BJ (cell line): ENCODE results near the gene ARL2BP. TPM values are rescaled to one million over a fixed set of nuclear protein-coding genes. Genes with fewer than 3 reads are reported as not detected.

ENCODE experiments used
- CTCF ChIA-PET: fragments of 350-600 bp; formaldehyde crosslinking; extraction: SDS; loops from one replicate; lab custom pipeline; 2021; ENCODE audit warnings: antibody characterized with exemption, inconsistent platforms; lab: Yijun Ruan, JAX
- POLR2A ChIA-PET: fragments of 300-600 bp; sonication (Branson Sonifier 250); formaldehyde crosslinking; extraction: SDS; loops from one replicate; lab custom pipeline; 2021; ENCODE audit warnings: antibody characterized with exemption; lab: Charles Lee
- DNase-seq: peaks from one replicate; pipeline ENCODE4 v3.0.0-alpha.2; 2011; ENCODE audit warnings: low read depth
- H3K27me3 ChIP-seq: 2 replicates; pipeline ENCODE4 v1.6.0; 2011; ENCODE audit warnings: low read length; ENCODE audit not compliant: control insufficient read depth, insufficient read depth
- H3K36me3 ChIP-seq: 2 replicates; pipeline ENCODE4 v1.5.1; 2011; ENCODE audit warnings: low read length; ENCODE audit not compliant: control insufficient read depth, insufficient read depth
- H3K4me3 ChIP-seq: 2 replicates; pipeline ENCODE4 v1.5.1; 2011; ENCODE audit warnings: low read depth, mild to moderate bottlenecking, control low read depth, low read length
- polyA plus RNA-seq: library from polyadenylated mRNA; depleted of rRNA; stranded (reverse); fragments of >200 nt; gene quantifications from 2 replicates; pipeline ENCODE4 v1.2.3, GENCODE V29; 2011; rRNA removed
- TF ChIP-seq, protein P1 (sequence below): IDR thresholded peaks from 2 replicates; pipeline ENCODE4 v1.5.1; 2011; ENCODE audit warnings: low read depth, mild to moderate bottlenecking, control low read depth, inconsistent platforms, low read length, moderate library complexity; ENCODE audit not compliant: insufficient read depth

Gene ARL2BP
- polyA plus RNA-seq, 1 experiment = 69.5 TPM

DNA sequence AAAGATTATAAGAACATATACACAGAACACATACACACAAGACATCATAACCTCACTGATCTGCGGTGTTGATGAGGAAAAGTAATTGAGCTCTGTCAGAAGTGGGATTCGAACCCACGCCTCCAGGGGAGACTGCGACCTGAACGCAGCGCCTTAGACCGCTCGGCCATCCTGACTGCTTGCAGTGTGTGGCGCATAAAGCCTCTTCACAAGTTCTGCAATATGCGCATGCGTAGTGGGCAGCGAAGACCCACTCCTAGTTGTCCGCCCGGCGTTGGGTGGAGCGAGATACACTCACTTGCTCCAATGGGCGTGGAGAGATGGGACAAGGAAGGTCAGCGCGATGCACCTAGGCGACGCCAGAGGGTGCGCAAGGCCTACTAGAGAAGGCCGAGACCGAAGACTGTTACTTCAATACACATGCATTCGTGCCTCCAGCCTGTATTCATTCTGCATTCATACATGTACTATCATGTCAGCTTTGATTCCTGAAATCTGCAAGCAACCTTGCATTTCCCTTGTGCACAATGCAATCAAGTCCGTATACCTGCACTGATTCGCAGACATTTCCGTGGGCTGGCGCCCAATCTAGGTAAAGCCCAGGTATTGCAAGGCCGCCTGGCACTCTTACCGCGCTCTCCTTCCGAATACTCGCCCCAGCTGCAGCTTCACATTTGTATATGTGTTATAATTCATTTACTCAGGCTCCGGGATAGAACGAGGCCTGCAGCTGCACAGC is 55.5 kb downstream of the ARL2BP start:
- POLR2A ChIA-PET = no interaction called here
- no peaks in the 10 kb centered on the region for H3K36me3 ChIP-seq
- H3K4me3 ChIP-seq = peak overlapping the region; percentile 29
- peak; percentile 91 for DNase-seq
- CTCF ChIA-PET = interaction anchor here (0.6 to 17.2 kb wide), 36 partner anchors 8 to 253 kb away, joined by 3 to 461 read pairs (median 5); partner anchors contain the start of genes ARL2BP, CIAPIN1, COQ9 and CPNE2
- TF ChIP-seq, protein P1, sequence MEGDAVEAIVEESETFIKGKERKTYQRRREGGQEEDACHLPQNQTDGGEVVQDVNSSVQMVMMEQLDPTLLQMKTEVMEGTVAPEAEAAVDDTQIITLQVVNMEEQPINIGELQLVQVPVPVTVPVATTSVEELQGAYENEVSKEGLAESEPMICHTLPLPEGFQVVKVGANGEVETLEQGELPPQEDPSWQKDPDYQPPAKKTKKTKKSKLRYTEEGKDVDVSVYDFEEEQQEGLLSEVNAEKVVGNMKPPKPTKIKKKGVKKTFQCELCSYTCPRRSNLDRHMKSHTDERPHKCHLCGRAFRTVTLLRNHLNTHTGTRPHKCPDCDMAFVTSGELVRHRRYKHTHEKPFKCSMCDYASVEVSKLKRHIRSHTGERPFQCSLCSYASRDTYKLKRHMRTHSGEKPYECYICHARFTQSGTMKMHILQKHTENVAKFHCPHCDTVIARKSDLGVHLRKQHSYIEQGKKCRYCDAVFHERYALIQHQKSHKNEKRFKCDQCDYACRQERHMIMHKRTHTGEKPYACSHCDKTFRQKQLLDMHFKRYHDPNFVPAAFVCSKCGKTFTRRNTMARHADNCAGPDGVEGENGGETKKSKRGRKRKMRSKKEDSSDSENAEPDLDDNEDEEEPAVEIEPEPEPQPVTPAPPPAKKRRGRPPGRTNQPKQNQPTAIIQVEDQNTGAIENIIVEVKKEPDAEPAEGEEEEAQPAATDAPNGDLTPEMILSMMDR = peak; percentile 96
- H3K27me3 ChIP-seq = peaks cover 7% of the 10 kb centered on the region

DNA sequence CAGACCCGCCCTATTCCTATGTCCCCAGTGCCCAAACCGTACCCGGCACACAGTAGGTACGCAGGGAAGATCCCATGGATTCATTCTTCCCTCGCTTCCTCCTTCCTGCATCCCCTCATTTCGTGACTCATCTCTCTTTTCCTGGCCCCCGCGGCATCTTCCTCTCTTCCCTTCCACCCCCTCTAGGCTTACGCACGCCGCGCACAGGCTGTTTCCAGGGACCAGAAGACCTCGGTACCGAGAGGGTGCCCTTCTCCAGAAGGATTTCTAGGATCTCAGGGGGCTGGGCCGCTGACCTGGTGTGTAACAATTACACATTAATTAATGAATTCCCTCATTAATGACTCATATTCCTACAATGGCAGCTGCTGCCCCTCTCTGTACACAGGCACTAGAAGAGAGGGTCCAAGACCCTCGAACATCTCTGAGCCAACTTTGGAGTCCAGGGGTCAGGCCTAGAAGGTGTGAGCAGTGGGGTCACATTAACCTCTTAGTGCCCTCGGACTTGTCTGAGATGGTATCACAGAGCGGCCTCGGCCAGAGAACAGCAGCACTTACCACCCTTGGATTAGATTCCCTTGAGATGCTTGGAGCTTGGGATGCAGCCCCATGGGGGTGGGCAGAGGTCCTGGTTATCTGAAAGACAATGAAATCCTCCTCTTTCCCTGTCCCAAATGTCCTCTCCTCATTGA is 56.2 kb downstream of the ARL2BP start:
- DNase-seq = no peak
- Histone ChIP-seq H3K36me3 (no peaks in the 10 kb centered on the region), H3K27me3 (peaks cover 7% of the 10 kb centered on the region), H3K4me3 (no peak overlapping the region)
- POLR2A ChIA-PET = no interaction called here
- CTCF ChIA-PET = interaction anchor here (0.6 to 17.2 kb wide), 23 partner anchors 8 to 227 kb away, joined by 3 to 461 read pairs (median 5); partner anchors contain the start of genes ARL2BP, CIAPIN1, COQ9 and CPNE2
- TF ChIP-seq, protein P1 = no peak

Other genes starting within 250 kb of the ARL2BP start
- 51.0 and 80.6 TPM in 2 replicates for gene CPNE2, start 152.7 kb upstream of the ARL2BP start, polyA plus RNA-seq
- 68.5 and 96.5 TPM in 2 replicates for gene PSME3IP1, start 59.2 kb upstream of the ARL2BP start, polyA plus RNA-seq
- 29.7 and 35.3 TPM in 2 replicates for gene RSPRY1, start 58.9 kb upstream of the ARL2BP start, polyA plus RNA-seq
- gene PLLP, start 39.4 kb downstream of the ARL2BP start, polyA plus RNA-seq = 0.02 and 0.09 TPM in 2 replicates
- not detected in 2 replicates for gene CCL22, start 113.5 kb downstream of the ARL2BP start, polyA plus RNA-seq
- 0.02 TPM in 1 of 2 replicates, not detected in the other for gene CX3CL1, start 127.2 kb downstream of the ARL2BP start, polyA plus RNA-seq
- gene CCL17, start 159.5 kb downstream of the ARL2BP start, polyA plus RNA-seq = not detected in 2 replicates
- gene CIAPIN1, start 202.1 kb downstream of the ARL2BP start, polyA plus RNA-seq = 51.6 and 55.3 TPM in 2 replicates
- 62.7 and 69.5 TPM in 2 replicates for gene COQ9, start 202.2 kb downstream of the ARL2BP start, polyA plus RNA-seq
- gene POLR2C, start 217.4 kb downstream of the ARL2BP start, polyA plus RNA-seq = 127 and 176 TPM in 2 replicates
- gene DOK4, start 241.2 kb downstream of the ARL2BP start, polyA plus RNA-seq = 28.3 and 40.0 TPM in 2 replicates